ENCODE data around the gene MISP. TPM values are rescaled to one million over a fixed set of nuclear protein-coding genes. Genes with fewer than 3 reads are reported as not detected.

Gene MISP
- total RNA-seq, 2 donors from 2014 or later: 0.14 TPM; not detected in 1

DNA sequence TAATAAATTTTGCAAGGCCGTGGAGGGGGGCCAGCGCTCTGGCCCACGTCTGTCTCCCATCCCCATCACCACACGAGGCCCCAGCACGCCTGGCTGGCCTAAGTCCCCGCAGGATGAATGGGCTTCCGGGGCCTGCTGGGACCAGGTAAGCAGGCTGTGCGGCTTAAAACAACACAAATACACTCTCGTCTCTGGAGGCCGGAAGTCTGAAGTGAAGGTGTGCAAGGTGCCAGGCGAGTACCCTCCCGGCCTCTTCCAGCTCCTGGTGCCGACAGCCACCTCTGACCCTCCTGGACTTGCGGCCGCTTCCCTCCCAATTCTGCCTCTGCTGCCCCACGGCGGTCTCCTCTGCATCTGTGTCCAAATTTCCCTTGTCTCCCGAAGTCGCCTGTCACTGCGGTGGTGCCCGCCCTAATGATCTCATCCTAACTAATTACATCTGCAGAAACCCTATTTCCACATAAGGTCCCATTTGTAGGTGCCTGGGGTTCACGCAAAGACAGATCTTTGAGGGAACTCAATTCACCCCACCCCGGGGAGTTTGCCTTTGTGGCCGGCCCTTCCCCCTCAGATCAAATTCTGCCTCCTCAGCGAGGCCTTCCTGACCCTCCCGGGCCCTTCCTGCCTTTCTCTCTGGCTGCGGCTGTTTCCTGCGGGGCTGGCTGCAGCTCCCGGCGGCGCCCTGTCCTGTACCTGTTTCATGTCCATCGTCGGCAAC, 38.2 kb downstream of the MISP start:
- DNase-seq (ENCODE audit: low spot score): no peak
- intact Hi-C loops (cut with DNase I): no loop called here

DNA sequence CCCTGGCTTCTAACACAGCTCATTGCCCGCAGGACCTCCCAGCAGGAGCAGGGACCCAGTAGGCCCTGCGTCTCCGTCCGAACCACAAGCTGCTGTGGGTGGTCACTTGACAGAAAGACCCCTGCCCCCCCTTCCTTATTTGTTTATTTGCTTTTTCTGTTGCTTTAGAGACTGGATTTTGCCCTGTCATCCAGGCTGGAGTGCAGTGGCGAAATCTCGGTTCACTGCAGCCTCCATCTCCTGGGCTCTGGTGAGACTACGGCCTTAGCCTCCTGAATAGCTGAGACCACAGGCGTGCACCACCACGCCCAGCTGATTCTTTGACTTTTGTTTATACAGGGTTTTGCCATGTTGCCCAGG, 38.8 kb downstream of the MISP start:
- intact Hi-C loops (cut with DNase I): no loop called here
- DNase-seq (ENCODE audit: low spot score): no peak

GRCh38 chr19:791007-791566, 40.2 kb downstream of the MISP start:
- no peak for DNase-seq (ENCODE audit: low spot score)
- intact Hi-C loops (cut with DNase I): no loop called here

GRCh38 chr19:791567-792305, 40.8 kb downstream of the MISP start:
- no peak for DNase-seq (ENCODE audit: low spot score)
- intact Hi-C loops (cut with DNase I): no loop called here

GRCh38 chr19:792306-792885, 41.5 kb downstream of the MISP start:
- intact Hi-C loops (cut with DNase I): no loop called here
- no peak for DNase-seq (ENCODE audit: low spot score)

DNA sequence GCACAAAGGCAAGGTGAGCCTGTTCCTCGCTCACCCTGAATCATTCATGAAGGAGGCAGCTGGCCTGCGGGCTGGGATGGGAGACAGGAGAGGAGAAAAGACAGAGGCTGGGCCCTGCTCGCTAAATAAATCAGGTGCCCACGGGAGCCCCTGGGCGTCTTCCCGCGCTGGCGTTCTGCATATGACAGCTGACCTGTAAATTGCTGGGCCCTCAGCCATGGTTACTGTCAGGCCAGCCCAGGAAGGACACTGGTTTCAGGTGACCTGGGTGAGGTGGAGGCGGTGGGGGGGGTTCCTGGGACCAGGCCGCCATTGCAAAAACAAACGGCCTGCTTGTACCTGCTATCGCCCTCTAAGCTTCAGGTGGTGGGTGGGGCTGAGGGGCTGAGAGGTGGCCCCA, 42.9 kb downstream of the MISP start:
- DNase-seq (ENCODE audit: low spot score): no peak
- intact Hi-C loops (cut with DNase I): no loop called here

- DNase-seq (ENCODE audit: low spot score): no peak
- intact Hi-C loops (cut with DNase I): no loop called here
Measured at GRCh38 chr19:795073-795611, 44.2 kb downstream of the MISP start.

GRCh38 chr19:795691-796581, 45.0 kb downstream of the MISP start:
- intact Hi-C loops (cut with DNase I): no loop called here

GRCh38 chr19:796692-797527, 46.0 kb downstream of the MISP start, which contains the start of gene PTBP1:
Gene PTBP1 (plus strand): TSS chr19:797452. CDS start chr19:797498, 46 bp downstream.
- DNase-seq (ENCODE audit: low spot score): peak; percentile 100
- intact Hi-C loops (cut with DNase I): no loop called here

More at GRCh38 chr19:795691-796581, 45.0 kb downstream of the MISP start:
- no peak for DNase-seq (ENCODE audit: low spot score)

GRCh38 chr19:797528-798414, 46.9 kb downstream of the MISP start:
- DNase-seq (ENCODE audit: low spot score): peak; percentile 97
- intact Hi-C loops (cut with DNase I): no loop called here

- no peak for DNase-seq (ENCODE audit: low spot score)
- intact Hi-C loops (cut with DNase I): no loop called here
Measured at GRCh38 chr19:798415-799075, 47.6 kb downstream of the MISP start.

- DNase-seq (ENCODE audit: low spot score): no peak
- intact Hi-C loops (cut with DNase I): no loop called here
Measured at GRCh38 chr19:799076-799881, 48.4 kb downstream of the MISP start.

- DNase-seq (ENCODE audit: low spot score): no peak
- intact Hi-C loops (cut with DNase I): no loop called here
Measured at GRCh38 chr19:800360-801029, 49.6 kb downstream of the MISP start.

DNA sequence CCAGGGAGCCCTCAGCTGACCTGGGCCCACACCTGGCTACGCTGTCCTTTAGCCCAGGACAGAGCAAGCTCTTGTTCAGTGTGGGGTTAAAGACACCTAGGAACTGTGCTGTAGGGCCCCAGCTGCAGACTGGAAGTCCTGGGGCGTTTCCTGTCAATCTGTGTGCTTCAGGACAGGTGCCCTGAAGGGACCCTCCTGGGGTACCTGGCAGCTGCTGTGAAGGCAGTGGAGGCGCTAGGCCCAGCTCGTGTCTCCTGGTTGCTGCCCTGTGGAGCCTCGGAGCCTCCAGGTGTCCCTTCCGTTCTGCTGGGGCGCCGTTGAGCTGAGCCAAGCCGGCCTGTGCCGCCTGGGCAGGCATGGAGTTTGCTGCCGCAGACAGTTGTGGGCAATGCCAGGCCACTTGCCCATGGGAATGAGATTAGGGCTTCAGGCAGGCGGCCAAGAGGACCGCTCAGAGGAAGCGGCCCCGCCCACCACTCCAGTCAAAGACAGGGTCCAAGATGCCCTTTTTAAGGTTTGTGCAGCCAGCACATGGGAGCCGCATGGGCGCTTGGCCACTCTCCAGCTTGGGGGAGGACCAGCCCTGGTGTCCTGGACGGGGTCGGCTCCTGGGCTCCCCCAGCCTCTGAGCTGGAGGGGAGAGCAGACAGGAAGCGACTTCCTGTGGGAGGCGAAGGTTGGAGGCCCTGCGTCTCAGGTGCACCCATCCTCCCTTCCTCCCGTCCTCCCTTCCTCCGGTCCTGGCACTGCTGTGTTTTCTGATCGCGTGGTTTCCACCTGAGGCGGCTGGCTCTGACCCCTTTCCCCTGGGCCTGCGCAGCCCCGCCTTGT, 50.3 kb downstream of the MISP start:
- no peak for DNase-seq (ENCODE audit: low spot score)
- intact Hi-C loops (cut with DNase I): no loop called here

All from posterior vena cava (tissue), 2 donors.